IMR-90 (cell line): ENCODE results near the gene CACNA2D3.

Experiments used
- BHLHE40 ChIP-seq: fragments of 150-350 bp; IDR thresholded peaks from 2 replicates; pipeline ENCODE4 v1.6.1; 2016; ENCODE audit warnings: mild to moderate bottlenecking, low read depth, low read length
- CEBPB ChIP-seq: IDR thresholded peaks from 2 replicates; pipeline ENCODE4 v1.6.1; 2012; ENCODE audit warnings: low read depth, low read length, improper control_type of control experiment
- CTCF ChIP-seq: conservative IDR thresholded peaks from 2 replicates; pipeline ENCODE4 v1.5.1; 2012; ENCODE audit warnings: mild to moderate bottlenecking, low read depth, low read length, improper control_type of control experiment
- ELK1 ChIP-seq: fragments of 150-350 bp; IDR thresholded peaks from 2 replicates; pipeline ENCODE4 v1.6.1; 2016; ENCODE audit warnings: low read depth, mild to moderate bottlenecking, low read length, moderate library complexity, borderline replicate concordance
- MAFK ChIP-seq: IDR thresholded peaks from 2 replicates; pipeline ENCODE4 v1.6.1; 2012; ENCODE audit warnings: low read depth, low read length, improper control_type of control experiment
- MXI1 ChIP-seq: IDR thresholded peaks from 2 replicates; pipeline ENCODE4 v1.6.1; 2012; ENCODE audit warnings: low read depth, mild to moderate bottlenecking, low read length, moderate library complexity, borderline replicate concordance
- NFE2L2 ChIP-seq: fragments of 150-350 bp; IDR thresholded peaks from 2 replicates; pipeline ENCODE4 v1.6.1; 2016; ENCODE audit warnings: low read depth, mild to moderate bottlenecking, low read length
- POLR2A ChIP-seq: IDR thresholded peaks from 2 replicates; pipeline ENCODE4 v1.6.1; 2012; ENCODE audit warnings: mild to moderate bottlenecking, low read depth, low read length
- RAD21 ChIP-seq: IDR thresholded peaks from 2 replicates; pipeline ENCODE4 v1.6.1; 2012; ENCODE audit warnings: low read length, improper control_type of control experiment
- RFX5 ChIP-seq: IDR thresholded peaks from 2 replicates; pipeline ENCODE4 v1.8.0; 2012; ENCODE audit warnings: low read depth, mild to moderate bottlenecking, low read length, moderate library complexity
- SMC3 ChIP-seq: fragments of 150-350 bp; IDR thresholded peaks from 2 replicates; pipeline ENCODE4 v1.6.1; 2016; ENCODE audit warnings: low read depth, mild to moderate bottlenecking, antibody characterized with exemption, low read length, moderate library complexity
- USF2 ChIP-seq: fragments of 150-350 bp; IDR thresholded peaks from 2 replicates; pipeline ENCODE4 v1.6.1; 2017; ENCODE audit warnings: mild to moderate bottlenecking, antibody characterized with exemption, low read length, low read depth

- no peak for TF ChIP-seq POLR2A
- TF ChIP-seq CTCF, result no peak
- no peak for TF ChIP-seq RFX5
- no peak for TF ChIP-seq MAFK
- no peak for TF ChIP-seq RAD21
- TF ChIP-seq NFE2L2, result no peak
- TF ChIP-seq BHLHE40, result no peak
- no peak for TF ChIP-seq ELK1
- no peak for TF ChIP-seq SMC3
- no peak for TF ChIP-seq MXI1
- no peak for TF ChIP-seq USF2
- TF ChIP-seq CEBPB, result no peak
Measured at GRCh38 chr3:54632326-54632665, 509.9 kb downstream of the CACNA2D3 start.
